Measurements from ENCODE around the gene SVEP1.
"Not testable (repeated sequence)": the region's sequence is repeated elsewhere in the genome, so short reads cannot be mapped to it uniquely, and the experiment has no call there.

Gene SVEP1

DNA sequence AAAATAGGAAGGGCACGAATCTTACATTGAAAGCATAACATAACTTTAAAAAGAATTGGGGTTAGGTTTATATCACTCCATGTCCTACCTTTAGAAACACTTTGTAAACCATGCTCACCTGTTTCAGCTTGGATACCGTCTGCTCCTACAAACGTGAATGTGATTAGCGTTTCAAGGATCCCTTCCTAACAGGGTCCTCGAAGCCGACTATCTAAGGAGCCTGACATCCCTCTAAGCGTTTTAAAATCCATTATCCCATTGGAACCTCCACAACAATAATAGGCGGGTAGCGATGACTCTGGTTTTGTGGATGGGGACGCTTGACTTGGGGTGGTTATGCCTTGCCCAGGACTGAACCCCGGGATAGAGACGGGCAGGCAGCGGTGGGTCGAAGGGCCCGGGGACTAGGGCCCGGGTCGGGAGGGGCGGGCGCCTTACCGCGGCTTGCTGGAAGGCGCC lies 937 bp downstream of the SVEP1 start:
- no peak for DNase-seq (ENCODE audit: low read depth in 2 of 2)

DNA sequence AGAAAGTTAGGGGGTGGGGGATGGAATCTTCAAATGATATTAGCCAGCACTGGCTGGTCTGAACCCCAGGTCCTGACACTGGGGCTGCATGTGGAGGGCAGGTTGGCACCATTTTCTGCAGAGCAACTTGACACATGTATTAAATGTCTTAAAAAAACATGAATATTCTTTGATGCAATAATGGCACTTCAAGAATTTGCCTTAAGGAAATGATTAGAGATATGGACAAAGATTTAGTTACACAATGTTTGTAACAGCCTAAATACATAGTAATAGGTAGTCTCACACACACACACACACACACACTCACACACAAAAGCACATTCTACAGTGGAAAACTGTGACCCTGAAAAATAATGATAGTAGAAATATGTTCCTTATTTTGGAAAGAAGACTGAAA lies 3.6 kb downstream of the SVEP1 start:
- DNase-seq (ENCODE audit: low read depth in 2 of 2) = no peak

DNA sequence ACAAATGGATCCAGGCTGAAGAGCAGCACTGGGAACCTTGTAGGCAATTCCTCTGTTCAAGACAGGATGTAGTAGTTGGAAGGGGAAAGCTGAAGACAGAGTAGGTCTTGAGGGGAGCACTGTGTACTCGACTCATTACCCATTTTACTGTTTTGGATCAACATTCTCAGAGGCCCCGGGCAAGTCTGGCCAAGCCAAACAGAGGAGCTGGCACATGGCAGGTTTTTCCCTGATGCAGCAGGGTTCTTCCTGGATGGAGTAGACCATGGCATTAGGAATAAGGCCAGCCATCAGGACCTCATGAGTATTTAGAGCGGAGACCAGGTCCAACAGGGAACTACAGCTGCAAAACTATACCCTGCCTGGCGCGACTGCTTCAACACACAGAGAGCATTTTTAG lies 4.4 kb downstream of the SVEP1 start:
- DNase-seq (ENCODE audit: low read depth in 2 of 2) = no peak

DNA sequence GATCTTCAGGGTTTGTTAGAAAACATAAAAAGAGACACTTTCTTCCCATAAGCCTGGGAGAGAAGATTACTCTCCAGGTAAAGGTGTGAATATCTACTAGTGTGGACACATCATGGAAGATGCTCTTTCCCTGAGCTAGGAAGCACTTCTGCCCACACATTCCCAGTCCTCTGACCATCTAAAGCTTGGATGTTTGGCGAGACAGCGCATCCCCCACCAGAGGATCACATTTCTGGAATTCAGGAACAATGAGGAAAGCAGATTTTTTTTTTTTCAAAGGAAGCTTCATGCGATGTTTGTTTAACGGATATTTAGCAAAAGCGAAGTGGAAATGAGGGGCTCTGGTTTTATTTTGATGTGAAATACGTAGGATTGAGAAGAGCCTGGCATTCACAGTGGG lies 6.2 kb downstream of the SVEP1 start:
- DNase-seq (ENCODE audit: low read depth in 2 of 2) = no peak

DNA sequence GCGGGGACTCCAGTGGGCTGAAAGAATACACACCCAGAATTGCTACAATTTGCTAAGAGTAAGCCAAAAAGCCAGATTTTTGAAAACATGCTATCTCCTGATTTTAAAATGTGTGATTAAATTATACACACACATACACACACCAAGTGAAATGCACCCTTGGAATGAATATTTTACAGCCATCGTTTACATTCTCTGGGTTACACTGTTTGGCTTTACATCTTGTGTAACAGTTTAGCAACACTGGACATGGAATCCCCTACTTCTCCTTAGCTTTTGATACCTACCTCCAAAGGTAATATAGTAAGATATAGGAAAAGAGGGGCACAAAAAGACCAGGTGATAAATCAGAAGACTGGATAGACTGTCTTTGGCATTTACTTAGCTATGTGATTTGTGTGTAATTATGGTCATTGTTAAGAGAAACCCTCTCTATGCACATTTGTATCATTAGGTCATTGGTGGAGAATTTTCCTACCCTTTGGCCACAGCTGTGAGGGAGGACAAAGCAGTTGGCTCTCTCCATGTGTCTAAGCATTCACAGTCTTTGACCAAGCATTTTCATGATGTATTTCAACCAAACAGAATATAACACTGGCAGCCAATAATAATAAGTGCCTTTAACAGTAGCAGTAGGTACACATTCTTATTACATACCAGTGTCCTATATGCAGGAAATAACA lies 7.6 kb downstream of the SVEP1 start:
- DNase-seq (ENCODE audit: low read depth in 2 of 2) = no peak

DNA sequence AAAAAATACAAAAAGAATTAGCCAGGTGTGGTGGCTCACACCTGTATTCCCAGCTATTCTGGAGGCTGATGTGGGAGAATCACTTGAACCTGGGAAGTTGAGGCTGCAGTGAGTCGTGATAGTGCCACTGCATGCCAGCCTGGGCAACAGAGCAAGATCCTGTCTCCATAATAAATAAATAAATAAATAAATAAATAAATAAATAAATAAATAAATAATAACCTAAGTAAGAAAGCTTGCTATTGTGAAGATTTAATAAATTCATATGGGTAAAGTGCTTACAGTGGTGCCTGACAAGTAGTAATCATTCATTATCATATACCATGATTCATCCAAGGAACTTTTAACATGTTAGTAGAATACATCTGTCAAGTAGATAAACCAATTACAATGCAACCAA lies 13.4 kb downstream of the SVEP1 start:
- DNase-seq (ENCODE audit: low read depth in 2 of 2) = no peak

DNA sequence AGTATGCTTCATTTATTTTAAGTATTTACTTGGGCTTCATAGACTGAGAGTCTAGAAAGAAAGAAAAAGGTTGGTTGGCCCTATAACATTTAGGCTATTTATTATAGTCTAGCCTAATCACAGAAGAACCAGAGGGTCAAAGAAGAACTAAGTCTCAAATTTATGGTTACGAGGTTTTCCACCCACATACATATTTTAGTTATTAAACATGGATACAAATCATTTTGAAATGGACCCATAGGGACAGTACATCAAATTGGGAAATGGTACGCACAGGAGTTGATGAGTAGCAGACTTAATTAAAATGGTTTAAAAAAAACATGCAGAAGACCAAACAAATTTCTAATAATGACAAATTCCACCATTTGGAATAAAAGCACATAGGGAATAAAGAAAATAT lies 17.7 kb downstream of the SVEP1 start:
- DNase-seq (ENCODE audit: low read depth in 2 of 2) = no peak

DNA sequence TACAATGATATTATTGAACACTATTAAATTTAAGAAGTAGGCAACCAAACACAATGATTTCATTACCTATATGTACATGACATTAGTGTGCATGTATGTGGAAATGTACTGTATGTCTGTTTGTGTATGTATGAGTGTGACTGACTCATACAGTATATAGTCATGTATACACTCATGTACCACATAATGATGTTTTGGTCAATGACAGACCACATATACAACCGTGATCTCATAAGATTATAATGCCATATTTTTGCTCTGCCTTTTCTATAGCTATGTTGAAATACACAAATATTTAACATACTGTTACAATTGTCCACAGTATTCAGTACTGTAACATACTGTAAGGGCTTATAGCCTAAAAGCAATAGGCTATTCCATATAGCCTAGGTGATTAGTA lies 19.7 kb downstream of the SVEP1 start:
- no peak for DNase-seq (ENCODE audit: low read depth in 2 of 2)

DNA sequence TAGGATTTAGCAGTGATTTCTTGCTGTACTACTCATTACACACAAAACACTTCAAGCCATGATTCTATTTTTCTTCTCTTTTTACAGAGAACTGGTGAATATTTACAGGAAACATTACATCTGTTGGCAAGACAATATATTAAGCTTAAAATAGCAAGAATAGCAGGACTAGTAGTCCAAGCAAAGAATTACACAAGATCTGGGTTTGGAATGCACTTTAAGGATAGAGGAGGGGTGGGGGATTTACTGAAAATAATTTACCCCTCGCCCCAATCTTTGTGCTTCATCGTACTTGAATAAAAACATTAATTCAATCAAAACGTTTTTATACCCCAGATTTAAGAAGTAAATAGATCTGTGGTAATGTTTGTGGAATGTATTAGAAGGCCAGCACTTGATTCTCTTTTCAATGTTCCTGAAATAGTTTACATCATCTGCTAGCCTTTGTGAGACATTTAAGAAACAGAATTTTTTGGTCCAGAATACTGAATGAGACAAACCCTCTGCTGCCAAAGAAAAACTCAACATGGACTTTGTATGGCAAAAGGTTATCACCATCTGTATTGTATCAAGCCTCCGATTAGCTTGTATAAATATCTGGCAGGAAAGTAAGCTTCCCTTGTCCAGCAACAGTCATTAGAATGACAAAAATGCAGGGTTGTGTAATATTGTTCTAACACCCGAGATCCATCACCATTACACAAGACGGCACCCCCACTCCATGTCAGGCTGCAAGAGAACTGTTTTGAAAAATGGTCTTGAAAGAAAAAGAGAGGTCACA lies 23.8 kb downstream of the SVEP1 start:
- no peak for DNase-seq (ENCODE audit: low read depth in 2 of 2)

DNA sequence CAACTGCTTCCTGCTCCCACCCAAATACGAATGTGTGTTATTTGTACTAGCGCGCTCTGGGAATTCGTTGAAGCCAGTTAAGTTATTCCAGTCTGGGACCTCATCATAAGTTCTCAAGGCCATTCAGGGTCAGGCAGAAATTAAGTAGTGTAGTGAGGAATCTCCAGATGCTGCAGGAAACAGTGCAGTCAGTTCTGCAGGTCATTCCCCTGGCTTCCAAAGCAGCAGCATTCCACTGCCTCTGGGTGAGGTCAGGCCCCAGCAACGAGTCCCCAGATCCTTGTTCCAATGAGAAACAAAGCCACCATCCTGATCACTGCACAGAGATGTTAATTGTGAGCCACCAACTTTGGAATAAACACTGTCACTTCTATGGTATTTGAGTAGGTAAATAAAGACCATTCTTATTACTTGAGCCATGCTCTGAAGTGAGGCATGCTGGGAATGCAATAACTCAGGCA lies 33.1 kb downstream of the SVEP1 start:
- no peak for DNase-seq (ENCODE audit: low read depth in 2 of 2)

DNA sequence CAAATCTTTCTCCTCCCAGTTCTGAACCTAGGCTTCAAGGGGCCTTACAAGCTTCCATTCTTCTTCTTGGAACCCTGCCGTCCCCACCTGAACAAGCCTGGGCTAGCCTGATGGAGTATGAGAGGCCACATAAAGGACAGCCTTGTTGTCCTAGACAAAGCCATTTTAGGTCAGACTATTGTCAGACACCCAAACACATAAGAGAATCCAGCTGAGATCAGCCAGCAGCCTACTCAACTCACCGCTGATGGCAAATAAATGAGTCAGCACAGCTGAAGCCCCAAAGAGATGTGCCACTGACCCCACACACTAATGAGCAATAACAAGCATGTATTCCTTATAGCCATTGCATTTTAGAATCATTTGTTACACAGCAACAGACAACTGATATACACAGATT lies 33.8 kb downstream of the SVEP1 start:
- no peak for DNase-seq (ENCODE audit: low read depth in 2 of 2)

DNA sequence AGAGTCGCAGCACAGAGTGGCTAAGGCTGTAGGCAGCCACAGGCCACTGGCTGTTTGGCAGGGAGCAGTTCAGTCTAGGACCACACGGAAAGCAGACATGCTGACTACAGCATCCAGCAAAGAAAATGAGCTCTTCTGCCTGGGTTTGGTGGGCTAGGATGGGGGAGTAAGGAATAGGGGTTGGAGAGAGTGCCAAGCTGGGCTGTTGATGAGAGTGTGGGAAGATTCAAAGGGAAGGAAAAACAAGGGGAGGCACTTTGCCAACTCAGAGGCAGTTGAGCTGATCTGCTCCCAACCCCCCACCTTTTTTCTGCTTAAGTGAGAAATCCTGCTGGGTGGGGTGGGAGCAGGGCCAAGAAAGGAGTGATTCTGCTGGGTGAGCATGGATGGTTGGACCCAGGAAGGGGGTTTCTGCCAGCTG lies 35.9 kb downstream of the SVEP1 start:
- DNase-seq (ENCODE audit: low read depth in 2 of 2) = no peak

DNA sequence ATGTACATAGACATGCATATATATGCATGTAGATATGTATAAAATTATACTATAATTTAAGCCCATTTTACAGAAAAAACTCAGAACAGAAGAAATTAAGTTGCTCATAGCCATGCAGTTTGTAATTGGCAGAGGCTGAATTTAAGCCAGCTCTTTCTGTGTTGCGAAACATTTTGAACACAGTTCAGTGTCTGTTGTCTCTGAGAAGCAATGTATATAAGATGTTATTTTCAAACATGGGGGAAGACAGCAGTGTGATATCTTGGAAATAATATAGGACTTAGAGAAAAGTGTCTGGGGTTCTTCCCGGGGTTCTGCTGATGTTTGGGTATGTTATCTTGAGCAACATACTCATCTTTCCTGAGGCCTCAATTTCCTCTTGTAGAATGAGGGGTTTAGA lies 37.6 kb downstream of the SVEP1 start:
- DNase-seq (ENCODE audit: low read depth in 2 of 2) = no peak

DNA sequence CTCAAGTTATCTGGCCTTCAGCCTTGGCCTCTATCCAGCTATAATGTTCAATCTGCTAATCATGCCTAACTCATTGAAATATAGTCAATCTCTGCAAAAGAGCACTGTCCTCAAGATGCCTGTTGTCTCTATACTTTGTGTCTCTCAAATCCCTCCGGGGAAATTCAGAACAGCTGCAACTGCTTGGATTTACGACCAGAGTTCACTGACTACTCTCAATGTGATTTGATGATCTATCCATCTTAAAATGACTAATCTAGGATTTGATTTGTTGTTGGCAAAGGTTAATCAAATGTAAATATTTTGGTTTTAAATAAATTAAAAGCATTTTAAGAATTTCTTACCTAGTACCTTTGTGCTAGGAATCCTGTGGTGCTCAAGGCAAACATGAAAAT lies 40.9 kb downstream of the SVEP1 start:
- no peak for DNase-seq (ENCODE audit: low read depth in 2 of 2)

DNA sequence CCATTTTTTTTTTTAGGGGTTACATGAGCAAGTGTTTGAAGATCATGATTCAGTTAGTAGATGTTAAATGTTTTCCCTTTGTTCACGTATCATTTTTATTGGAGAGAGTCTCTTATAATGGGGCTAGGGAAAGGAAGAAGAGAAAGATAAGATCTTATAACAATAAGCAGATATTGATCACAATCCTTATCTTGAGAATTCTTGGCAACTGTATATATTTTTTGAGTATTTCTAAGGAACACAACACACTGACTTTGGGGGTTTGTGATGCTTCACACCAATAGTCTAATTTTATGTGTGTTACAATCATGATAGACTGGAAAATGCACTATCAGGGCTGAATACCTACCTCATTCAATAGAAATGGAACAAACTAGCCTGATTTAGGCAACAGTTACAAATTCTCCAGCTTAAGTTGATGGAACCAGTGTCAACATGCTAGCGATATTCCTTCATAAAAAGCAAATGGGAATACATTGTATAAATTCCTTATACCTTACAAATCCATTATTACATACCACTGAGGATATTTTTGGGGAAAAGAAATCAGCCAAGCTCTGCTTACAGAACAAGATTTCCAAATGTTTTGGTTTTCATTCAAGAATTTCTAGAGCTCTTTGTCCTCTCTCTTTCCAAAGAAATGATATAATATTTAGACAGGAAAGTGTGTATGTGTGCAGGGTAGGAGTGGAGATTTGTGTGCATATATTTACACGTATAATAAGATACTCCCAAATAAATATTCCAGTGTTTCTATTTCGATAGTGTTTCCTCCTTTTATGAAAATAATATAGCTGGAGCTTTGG lies 41.5 kb downstream of the SVEP1 start:
- no peak for DNase-seq (ENCODE audit: low read depth in 2 of 2)

DNA sequence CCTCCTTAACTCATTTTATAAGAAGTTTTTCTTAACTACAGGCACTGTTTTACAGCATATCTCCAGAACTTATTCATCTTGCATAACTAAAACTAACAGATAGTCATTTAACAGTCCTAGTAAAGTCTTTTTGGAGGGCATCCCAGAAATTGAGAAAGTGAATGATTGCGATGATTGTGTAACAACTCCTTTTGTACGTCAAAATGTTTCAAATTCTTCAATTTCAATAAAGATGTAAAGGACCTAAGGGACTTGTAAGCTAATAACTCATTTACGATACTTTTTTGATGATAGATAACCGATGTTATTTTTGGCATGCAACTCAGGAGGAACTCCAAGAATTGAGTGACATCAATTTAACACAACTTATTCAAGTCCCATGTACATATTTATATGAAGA lies 42.7 kb downstream of the SVEP1 start:
- no peak for DNase-seq (ENCODE audit: low read depth in 2 of 2)

DNA sequence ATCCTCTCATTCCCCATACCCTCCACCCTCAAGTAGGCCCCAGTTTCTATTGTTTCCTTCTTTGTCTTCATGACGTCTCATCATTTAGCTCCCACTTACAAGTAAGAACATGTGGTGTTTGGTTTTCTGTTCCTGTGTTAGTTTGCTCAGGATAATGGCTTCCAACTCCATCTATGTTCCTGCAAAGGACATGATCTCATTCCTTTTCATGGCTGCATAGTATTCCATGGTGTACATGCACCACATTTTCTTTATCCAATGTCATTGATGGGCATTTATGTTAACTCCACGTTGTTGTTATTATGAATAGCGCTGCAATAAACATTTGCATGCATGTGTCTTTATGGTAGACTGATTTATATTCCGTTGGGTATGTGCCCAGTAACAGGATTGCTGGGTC lies 45.4 kb downstream of the SVEP1 start:
- not testable (repeated sequence) for DNase-seq (ENCODE audit: low read depth in 2 of 2)

DNA sequence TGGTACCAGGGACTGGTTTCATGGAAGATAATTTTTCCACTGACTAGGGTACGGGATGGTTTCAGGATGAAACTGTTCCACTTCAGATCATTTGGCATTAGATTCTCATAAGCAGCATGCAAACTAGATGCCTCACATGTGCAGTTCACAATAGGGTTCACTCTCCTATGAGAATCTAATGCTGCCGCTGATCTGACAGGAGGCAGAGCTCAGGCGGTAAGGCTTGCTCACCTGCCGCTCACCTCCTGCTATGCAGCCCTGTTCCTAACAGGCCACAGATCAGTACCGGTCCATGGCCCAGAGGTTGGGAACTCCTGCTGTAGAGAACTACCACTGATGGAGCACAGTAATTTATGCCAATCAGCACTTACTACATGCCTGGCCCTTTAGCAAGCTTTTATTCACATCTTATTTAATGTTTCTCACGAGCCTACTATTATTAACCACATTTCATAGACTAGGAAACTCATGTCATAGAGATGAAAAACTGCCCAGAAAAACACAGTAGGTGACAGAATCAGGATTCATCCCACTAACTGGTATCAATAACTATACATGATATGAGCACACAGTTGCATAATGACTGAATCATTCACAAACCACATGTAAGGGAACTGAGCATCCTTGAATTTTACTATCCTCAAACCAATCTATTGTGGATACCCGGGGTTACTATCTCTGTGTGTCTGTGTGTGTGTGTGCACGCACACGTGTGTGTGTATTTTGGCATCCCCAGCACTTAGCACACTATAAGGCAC lies 46.5 kb downstream of the SVEP1 start:
- no peak for DNase-seq (ENCODE audit: low read depth in 2 of 2)

DNA sequence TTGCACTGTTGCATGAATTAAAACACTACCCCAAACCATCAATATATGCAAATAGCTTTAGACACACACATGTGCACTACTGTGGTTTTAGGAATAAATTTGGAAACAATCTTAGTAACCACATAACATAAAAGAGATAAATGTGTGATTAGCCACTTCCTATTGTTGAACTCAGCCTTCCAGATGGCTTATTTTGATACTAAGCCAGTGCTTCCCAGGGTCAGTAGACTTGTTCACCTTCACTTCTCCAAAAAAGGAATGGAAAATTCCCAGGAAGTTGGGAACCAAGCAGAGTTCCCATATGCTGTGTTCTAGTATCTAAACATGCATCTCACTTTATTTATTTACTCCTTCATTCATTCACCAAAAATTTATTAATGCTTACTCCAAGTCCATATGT lies 47.8 kb downstream of the SVEP1 start:
- no peak for DNase-seq (ENCODE audit: low read depth in 2 of 2)

DNA sequence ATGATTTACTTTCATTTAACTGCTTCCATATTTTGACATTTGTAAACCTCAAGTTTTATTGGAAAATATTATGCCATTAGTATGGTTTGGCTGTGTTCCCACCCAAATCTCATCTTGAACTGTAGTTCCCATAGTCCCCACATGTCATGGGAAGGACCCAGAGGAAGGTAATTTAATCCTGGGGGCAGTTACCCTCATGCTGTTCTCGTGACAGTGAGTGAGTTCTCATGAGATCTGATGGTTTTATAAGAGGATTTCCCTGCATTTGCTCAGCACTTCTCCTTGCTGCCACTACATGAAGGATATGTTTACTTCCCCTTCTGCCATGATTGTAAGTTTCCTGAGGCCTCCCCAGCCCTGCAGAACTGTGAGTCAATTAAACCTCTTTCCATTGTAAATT lies 48.3 kb downstream of the SVEP1 start:
- not testable (repeated sequence) for DNase-seq (ENCODE audit: low read depth in 2 of 2)

DNA sequence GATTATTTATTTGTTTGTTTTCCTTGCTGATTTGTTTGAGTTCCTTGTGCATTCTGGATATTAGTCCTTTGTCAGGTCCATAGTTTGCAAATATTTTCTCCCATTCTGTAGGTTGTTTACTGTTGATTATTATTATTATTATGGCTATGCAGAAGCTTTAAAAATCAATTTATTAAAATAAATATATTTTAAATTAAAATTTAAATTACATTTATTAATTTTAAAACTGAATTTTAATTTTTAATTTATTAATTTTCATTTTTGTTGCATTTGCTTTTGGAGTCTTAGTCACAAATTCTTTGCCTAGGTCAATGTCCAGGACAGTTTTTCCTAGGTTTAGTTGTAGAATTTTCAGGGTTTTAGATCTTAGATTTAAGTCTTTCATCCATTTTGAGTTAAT lies 50.9 kb downstream of the SVEP1 start:
- DNase-seq (ENCODE audit: low read depth in 2 of 2) = no peak

DNA sequence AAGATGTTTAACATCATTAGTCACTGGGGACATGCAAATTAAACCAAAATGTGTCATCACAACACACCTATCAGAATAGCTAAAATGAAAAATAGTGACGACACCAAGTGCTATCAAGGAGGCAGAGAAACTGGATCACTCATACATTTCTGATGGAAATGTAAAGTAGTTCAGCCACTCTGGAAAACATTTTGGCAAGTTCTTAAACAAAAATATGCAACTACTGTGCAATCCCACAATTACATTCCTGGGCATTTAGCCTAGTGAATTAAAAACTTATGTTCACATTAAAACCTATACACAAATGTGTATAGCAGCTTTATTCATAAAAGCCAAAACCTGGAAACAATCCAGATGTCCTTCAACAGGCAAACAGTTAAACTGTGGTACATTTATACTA lies 53.1 kb downstream of the SVEP1 start:
- DNase-seq (ENCODE audit: low read depth in 2 of 2) = no peak
